ENCODE results near the gene SOS1.
"Not testable (repeated sequence)": the region's sequence is repeated elsewhere in the genome, so short reads cannot be mapped to it uniquely, and the experiment has no call there.

SOS1 gene

DNA sequence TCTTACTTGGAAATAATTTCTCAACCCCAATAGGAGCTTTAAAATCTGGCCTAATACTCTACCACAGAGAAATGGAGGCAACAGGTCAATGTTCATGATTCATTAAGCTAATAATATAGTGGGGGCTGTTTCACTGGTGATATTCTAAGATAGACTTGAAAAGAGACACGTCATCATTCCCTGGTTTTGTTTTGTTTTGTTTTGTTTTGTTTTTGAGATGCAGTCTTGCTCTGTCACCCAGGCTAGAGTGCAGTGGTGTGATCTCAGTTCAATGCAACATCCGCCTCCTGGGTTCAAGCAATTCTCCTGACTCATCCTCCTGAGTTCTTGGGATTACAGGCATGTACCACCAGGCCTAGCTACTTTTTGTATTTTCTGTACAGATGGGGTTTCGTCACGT lies 37.5 kb upstream of the SOS1 start:
- Histone ChIP-seq H3K27me3 (ENCODE audit: insufficient read depth, poor library complexity, severe bottlenecking) (no peaks in the 10 kb centered on the region), H3K4me3 (replicated peaks; ENCODE audit: insufficient read depth, low read length) (no peak overlapping the region), H3K27ac (replicated peaks) (no peak overlapping the region)
- TF ChIP-seq POLR2AphosphoS5 (IDR thresholded peaks at IDR 0.05; ENCODE audit: low read depth) = no peak
- TF ChIP-seq, protein P1, sequence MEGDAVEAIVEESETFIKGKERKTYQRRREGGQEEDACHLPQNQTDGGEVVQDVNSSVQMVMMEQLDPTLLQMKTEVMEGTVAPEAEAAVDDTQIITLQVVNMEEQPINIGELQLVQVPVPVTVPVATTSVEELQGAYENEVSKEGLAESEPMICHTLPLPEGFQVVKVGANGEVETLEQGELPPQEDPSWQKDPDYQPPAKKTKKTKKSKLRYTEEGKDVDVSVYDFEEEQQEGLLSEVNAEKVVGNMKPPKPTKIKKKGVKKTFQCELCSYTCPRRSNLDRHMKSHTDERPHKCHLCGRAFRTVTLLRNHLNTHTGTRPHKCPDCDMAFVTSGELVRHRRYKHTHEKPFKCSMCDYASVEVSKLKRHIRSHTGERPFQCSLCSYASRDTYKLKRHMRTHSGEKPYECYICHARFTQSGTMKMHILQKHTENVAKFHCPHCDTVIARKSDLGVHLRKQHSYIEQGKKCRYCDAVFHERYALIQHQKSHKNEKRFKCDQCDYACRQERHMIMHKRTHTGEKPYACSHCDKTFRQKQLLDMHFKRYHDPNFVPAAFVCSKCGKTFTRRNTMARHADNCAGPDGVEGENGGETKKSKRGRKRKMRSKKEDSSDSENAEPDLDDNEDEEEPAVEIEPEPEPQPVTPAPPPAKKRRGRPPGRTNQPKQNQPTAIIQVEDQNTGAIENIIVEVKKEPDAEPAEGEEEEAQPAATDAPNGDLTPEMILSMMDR (IDR thresholded peaks at IDR 0.05; ENCODE audit: insufficient read depth, low read length) = no peak
- no peak for TF ChIP-seq GABPA (IDR thresholded peaks at IDR 0.05; ENCODE audit: low read depth)
- TF ChIP-seq, protein P2, sequence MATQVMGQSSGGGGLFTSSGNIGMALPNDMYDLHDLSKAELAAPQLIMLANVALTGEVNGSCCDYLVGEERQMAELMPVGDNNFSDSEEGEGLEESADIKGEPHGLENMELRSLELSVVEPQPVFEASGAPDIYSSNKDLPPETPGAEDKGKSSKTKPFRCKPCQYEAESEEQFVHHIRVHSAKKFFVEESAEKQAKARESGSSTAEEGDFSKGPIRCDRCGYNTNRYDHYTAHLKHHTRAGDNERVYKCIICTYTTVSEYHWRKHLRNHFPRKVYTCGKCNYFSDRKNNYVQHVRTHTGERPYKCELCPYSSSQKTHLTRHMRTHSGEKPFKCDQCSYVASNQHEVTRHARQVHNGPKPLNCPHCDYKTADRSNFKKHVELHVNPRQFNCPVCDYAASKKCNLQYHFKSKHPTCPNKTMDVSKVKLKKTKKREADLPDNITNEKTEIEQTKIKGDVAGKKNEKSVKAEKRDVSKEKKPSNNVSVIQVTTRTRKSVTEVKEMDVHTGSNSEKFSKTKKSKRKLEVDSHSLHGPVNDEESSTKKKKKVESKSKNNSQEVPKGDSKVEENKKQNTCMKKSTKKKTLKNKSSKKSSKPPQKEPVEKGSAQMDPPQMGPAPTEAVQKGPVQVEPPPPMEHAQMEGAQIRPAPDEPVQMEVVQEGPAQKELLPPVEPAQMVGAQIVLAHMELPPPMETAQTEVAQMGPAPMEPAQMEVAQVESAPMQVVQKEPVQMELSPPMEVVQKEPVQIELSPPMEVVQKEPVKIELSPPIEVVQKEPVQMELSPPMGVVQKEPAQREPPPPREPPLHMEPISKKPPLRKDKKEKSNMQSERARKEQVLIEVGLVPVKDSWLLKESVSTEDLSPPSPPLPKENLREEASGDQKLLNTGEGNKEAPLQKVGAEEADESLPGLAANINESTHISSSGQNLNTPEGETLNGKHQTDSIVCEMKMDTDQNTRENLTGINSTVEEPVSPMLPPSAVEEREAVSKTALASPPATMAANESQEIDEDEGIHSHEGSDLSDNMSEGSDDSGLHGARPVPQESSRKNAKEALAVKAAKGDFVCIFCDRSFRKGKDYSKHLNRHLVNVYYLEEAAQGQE (IDR thresholded peaks at IDR 0.05; ENCODE audit: insufficient replicate concordance, low read depth) = no peak
- no peak for TF ChIP-seq SPI1 (IDR thresholded peaks at IDR 0.05; ENCODE audit: borderline replicate concordance, low read depth)
- no peak for DNase-seq (ENCODE audit: low read depth in 1 of 2, low spot score in 1 of 2)

DNA sequence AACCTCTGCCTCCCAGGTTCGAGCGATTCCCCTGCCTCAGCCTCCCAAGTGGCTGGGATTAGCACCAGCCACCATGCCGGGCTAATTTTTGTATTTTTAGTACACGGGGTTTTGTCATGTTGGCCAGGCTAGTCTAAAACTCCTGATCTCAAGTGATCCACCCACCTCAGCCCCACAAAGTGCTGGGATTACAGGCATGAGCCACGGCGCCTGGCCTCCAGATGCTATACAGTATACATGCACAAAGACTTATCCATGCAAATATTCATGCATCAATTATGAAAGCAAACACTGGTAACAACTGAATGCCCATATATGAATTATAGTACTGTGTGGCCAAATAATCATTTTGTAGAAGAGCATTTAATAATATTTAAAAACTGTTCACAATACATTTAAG lies 36.0 kb upstream of the SOS1 start:
- Histone ChIP-seq H3K27me3 (ENCODE audit: insufficient read depth, poor library complexity, severe bottlenecking) (no peaks in the 10 kb centered on the region), H3K4me3 (replicated peaks; ENCODE audit: insufficient read depth, low read length) (no peak overlapping the region), H3K27ac (replicated peaks) (no peak overlapping the region)
- TF ChIP-seq SPI1 (IDR thresholded peaks at IDR 0.05; ENCODE audit: borderline replicate concordance, low read depth) = no peak
- TF ChIP-seq POLR2AphosphoS5 (IDR thresholded peaks at IDR 0.05; ENCODE audit: low read depth) = no peak
- TF ChIP-seq, protein P1 (IDR thresholded peaks at IDR 0.05; ENCODE audit: insufficient read depth, low read length) = no peak
- TF ChIP-seq, protein P2 (IDR thresholded peaks at IDR 0.05; ENCODE audit: insufficient replicate concordance, low read depth) = no peak
- TF ChIP-seq GABPA (IDR thresholded peaks at IDR 0.05; ENCODE audit: low read depth) = no peak
- no peak for DNase-seq (ENCODE audit: low read depth in 1 of 2, low spot score in 1 of 2)

DNA sequence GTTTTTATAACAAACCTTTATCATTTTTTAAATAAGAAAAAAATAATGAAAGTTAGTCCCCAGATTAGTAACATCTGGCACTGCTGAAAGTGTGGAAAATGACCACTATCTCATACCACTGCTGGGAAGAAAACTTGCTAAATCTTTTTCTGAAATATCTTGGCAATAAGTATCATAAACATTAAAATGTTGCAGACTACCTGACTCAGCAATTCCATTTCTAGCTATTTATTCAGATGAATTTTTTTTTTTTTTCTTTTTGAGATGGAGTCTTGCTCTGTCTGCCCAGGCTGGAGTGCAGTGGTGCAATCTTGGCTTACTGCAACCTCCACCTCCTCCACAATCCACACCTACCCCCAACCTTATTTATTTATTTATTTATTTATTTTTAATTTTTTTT lies 35.3 kb upstream of the SOS1 start:
- Histone ChIP-seq H3K4me3 (replicated peaks; ENCODE audit: insufficient read depth, low read length) (no peak overlapping the region), H3K27me3 (ENCODE audit: insufficient read depth, poor library complexity, severe bottlenecking) (no peaks in the 10 kb centered on the region), H3K27ac (replicated peaks) (no peak overlapping the region)
- TF ChIP-seq POLR2AphosphoS5 (IDR thresholded peaks at IDR 0.05; ENCODE audit: low read depth) (no peak), GABPA (IDR thresholded peaks at IDR 0.05; ENCODE audit: low read depth) (no peak), SPI1 (IDR thresholded peaks at IDR 0.05; ENCODE audit: borderline replicate concordance, low read depth) (no peak)
- TF ChIP-seq, protein P2 (IDR thresholded peaks at IDR 0.05; ENCODE audit: insufficient replicate concordance, low read depth) = no peak
- TF ChIP-seq, protein P1 (IDR thresholded peaks at IDR 0.05; ENCODE audit: insufficient read depth, low read length) = no peak
- DNase-seq (ENCODE audit: low read depth in 1 of 2, low spot score in 1 of 2) = no peak

DNA sequence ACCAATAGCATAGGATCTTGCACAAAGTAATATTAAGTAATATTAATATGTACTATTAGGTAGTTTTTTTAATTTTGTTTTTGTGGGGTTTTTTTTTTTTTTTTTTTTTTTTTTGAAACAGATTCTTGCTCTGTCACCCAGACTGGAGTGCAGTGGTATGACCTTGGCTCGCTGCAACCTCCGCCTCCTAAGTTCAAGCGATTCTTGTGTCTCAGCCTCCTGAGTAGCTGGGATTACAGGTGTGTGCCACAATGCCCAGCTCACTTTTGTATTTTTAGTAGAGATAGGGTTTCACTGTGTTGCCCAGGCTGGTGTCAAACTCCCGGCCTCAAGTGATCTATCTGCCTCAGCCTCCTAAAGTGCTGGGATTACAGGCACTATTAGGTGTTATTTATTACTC lies 34.7 kb upstream of the SOS1 start:
- not testable (repeated sequence) for H3K27ac ChIP-seq (replicated peaks); H3K27me3 ChIP-seq (ENCODE audit: insufficient read depth, poor library complexity, severe bottlenecking); H3K4me3 ChIP-seq (replicated peaks; ENCODE audit: insufficient read depth, low read length); DNase-seq (ENCODE audit: low read depth in 1 of 2, low spot score in 1 of 2)
